PC-9 (cell line): ENCODE measurements around the gene SSTR3.

Experiments used
- EZH2 ChIP-seq: fragments of 200-600 bp; sonication (generic); IDR thresholded peaks from 2 replicates; pipeline ENCODE4 v1.8.0; 2017; ENCODE audit warnings: antibody characterized with exemption, low read depth
- TF ChIP-seq, protein P1 (sequence below): fragments of 200-600 bp; sonication (generic); conservative IDR thresholded peaks from 2 replicates; pipeline ENCODE4 v1.6.1; 2017; ENCODE audit warnings: mixed run types, antibody characterized with exemption, mild to moderate bottlenecking, moderate library complexity

- TF ChIP-seq, protein P1, sequence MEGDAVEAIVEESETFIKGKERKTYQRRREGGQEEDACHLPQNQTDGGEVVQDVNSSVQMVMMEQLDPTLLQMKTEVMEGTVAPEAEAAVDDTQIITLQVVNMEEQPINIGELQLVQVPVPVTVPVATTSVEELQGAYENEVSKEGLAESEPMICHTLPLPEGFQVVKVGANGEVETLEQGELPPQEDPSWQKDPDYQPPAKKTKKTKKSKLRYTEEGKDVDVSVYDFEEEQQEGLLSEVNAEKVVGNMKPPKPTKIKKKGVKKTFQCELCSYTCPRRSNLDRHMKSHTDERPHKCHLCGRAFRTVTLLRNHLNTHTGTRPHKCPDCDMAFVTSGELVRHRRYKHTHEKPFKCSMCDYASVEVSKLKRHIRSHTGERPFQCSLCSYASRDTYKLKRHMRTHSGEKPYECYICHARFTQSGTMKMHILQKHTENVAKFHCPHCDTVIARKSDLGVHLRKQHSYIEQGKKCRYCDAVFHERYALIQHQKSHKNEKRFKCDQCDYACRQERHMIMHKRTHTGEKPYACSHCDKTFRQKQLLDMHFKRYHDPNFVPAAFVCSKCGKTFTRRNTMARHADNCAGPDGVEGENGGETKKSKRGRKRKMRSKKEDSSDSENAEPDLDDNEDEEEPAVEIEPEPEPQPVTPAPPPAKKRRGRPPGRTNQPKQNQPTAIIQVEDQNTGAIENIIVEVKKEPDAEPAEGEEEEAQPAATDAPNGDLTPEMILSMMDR, result no peak
- no peak for TF ChIP-seq EZH2
Measured at GRCh38 chr22:37230673-37231405, 18.6 kb upstream of the SSTR3 start.
